ENCODE results near the gene CCN5.

Gene CCN5

GRCh38 chr20:44770484-44771171 is 55.5 kb downstream of the CCN5 start:
- H3K4me3 ChIP-seq (ENCODE audit: low read depth, low read length), result no peak overlapping the region
- no peak for TF ChIP-seq CTCF (IDR thresholded peaks at IDR 0.05; ENCODE audit: low read depth, low read length)

- H3K4me3 ChIP-seq (ENCODE audit: low read depth, low read length), result no peak overlapping the region
Measured at GRCh38 chr20:44771172-44771535, 56.0 kb downstream of the CCN5 start.

GRCh38 chr20:44772636-44773035 is 57.5 kb downstream of the CCN5 start:
- H3K4me3 ChIP-seq (ENCODE audit: low read depth, low read length), result no peak overlapping the region
- TF ChIP-seq CTCF (IDR thresholded peaks at IDR 0.05; ENCODE audit: low read depth, low read length), result no peak

More at GRCh38 chr20:44771172-44771535, 56.0 kb downstream of the CCN5 start:
- TF ChIP-seq CTCF (IDR thresholded peaks at IDR 0.05; ENCODE audit: low read depth, low read length), result no peak

- no peak for TF ChIP-seq CTCF (IDR thresholded peaks at IDR 0.05; ENCODE audit: low read depth, low read length)
Measured at GRCh38 chr20:44773070-44773829, 58.1 kb downstream of the CCN5 start.

DNA sequence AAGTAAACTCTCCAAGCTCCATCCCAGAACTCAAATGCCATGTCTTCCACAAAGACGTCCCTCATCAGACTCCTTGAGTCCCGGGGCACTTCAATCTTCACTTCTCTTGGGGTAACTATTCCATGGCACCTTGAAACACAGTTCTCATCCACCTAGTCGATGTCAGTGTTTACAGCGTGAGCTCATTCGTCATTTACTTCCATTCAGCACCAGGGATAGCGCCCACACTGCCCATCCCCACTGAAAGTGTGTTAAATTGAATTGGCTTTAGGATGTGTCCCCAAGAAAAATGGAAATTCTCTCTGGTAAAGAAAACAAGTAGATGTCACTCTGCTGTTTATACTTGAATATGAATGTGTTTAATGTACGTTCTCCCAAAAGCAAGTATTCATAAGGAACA is 61.8 kb downstream of the CCN5 start:
- H3K4me3 ChIP-seq (ENCODE audit: low read depth, low read length), result no peak overlapping the region
- TF ChIP-seq CTCF (IDR thresholded peaks at IDR 0.05; ENCODE audit: low read depth, low read length), result no peak

More at GRCh38 chr20:44773070-44773829, 58.1 kb downstream of the CCN5 start:
- no peak overlapping the region for H3K4me3 ChIP-seq (ENCODE audit: low read depth, low read length)

All from WI38 (cell line).